GM19099 (cell line): ENCODE measurements around the gene FSD1.

ENCODE experiments used
- POLR2A ChIP-seq: IDR thresholded peaks from 3 replicates; pipeline ENCODE4 v1.6.1; 2011; ENCODE audit warnings: low read depth; ENCODE audit not compliant: insufficient read length; ENCODE audit errors: extremely low read depth

FSD1 gene

GRCh38 chr19:4345342-4346019 is 41.1 kb downstream of the FSD1 start:
- TF ChIP-seq POLR2A: no peak

GRCh38 chr19:4346020-4346383 is 41.6 kb downstream of the FSD1 start:
- no peak for TF ChIP-seq POLR2A

- TF ChIP-seq POLR2A: no peak
Measured at GRCh38 chr19:4347521-4347920, 43.1 kb downstream of the FSD1 start.

- TF ChIP-seq POLR2A: no peak
Measured at GRCh38 chr19:4350111-4350510, 45.7 kb downstream of the FSD1 start.

GRCh38 chr19:4350726-4351125 is 46.3 kb downstream of the FSD1 start:
- TF ChIP-seq POLR2A: no peak

GRCh38 chr19:4352701-4353121 is 48.3 kb downstream of the FSD1 start:
- TF ChIP-seq POLR2A: no peak

- no peak for TF ChIP-seq POLR2A
Measured at GRCh38 chr19:4354282-4354681, 49.9 kb downstream of the FSD1 start.

GRCh38 chr19:4354897-4355296 is 50.5 kb downstream of the FSD1 start:
- TF ChIP-seq POLR2A: no peak

GRCh38 chr19:4357095-4357797 is 52.8 kb downstream of the FSD1 start:
- no peak for TF ChIP-seq POLR2A

- no peak for TF ChIP-seq POLR2A
Measured at GRCh38 chr19:4357921-4358326, 53.5 kb downstream of the FSD1 start.

GRCh38 chr19:4358709-4359626 is 54.6 kb downstream of the FSD1 start:
- peak; percentile 14 for TF ChIP-seq POLR2A

- no peak for TF ChIP-seq POLR2A
Measured at GRCh38 chr19:4359627-4360000, 55.2 kb downstream of the FSD1 start.

GRCh38 chr19:4360081-4360569 is 55.7 kb downstream of the FSD1 start:
- TF ChIP-seq POLR2A: no peak

GRCh38 chr19:4360641-4361151 is 56.3 kb downstream of the FSD1 start:
- TF ChIP-seq POLR2A: peak; percentile 6
